H4 (cell line): ENCODE measurements around the gene CXCR6. TPM values are rescaled to one million over a fixed set of nuclear protein-coding genes. Genes with fewer than 3 reads are reported as not detected.

ENCODE experiments used
- DNase-seq: peaks from one replicate; pipeline ENCODE4 v3.0.0-alpha.2; 2015; ENCODE audit warnings: low spot score
- total RNA-seq: library from RNA; depleted of rRNA; stranded (reverse); fragments of >200 nt; shearing (Covaris generic); gene quantifications from 2 replicates; pipeline ENCODE4 v1.2.3, GENCODE V29; 2014

CXCR6 gene
- total RNA-seq, 1 experiment from 2014 or later = not detected

DNA sequence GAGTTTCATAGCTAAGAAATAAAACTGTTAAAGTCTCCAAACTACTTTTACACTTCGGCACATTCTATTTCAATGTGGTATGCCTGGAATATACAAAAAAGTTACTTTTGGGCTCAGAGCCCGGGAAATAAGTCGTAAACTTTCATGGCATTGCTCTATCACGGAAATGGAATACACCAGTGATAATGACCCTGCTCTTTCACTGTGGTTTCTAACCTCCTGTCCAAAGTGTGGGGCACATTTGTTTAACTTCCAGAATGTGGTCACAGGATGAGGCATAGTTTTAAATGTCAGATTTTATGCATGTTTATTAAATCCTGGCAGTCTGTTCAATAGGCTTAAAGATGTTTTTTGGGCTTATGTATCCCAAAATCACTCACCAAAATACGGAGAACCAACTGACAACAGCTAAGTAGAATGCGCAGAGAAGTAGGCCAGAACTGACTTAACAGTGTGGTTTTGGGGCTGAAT is 5.1 kb downstream of the CXCR6 start:
- peak; percentile 49 for DNase-seq

DNA sequence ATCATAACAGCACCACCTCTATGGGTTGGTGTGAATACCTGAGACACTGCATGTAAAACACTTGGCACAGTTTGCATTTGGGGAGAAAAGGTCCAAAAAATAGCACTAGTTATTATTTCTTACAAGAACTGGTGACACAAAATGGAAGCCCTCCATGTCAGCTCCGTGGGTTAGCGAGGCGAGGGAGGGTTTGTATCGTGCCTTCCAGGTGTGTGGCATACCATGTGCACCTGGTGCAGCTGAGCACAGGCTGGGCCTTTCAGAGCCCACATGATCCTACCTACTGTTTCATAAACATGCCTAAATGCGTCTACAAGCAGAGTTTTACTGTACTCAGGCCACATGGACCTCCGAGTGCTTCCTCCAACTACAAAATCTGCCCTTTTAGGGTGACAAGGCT is 5.6 kb downstream of the CXCR6 start:
- no peak for DNase-seq

DNA sequence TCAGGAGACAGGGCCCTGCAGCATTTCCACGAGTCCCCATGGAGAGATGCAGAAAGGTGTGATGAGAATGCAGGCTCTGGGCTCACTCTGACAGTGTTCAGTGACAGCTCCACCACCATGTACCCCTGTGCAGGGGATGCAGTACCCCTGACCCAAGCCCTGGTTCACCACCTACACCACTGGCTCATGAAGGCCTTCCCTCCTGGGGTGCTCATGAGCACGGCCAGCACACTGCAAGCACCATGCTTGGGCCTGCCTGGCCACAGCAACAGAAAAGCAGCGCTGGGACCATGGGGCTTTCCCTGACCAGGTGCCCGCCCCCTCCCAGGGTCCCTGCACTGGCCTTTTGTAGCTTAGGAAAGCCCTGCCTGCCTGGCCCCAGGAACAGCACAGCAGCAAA is 6.2 kb downstream of the CXCR6 start:
- DNase-seq = no peak

DNA sequence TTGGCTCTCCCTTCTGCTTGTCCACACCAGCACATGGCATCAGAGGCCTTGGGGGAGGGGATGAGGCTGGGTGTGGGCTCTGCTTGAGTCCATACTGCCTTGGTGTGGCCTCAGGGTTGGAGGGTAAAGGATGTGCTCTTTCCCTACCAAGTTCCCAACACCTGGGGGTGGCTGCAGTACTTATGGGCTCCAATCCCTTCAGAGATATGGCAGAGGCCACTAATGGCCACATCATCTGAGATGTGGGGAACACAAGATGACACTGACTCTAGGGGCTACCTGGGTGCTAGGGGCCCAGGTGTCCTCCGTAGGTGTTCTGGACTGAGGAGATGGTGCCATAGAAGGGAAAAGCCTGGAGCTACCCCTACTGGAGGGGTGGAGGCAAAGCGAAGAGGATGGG is 6.9 kb downstream of the CXCR6 start:
- DNase-seq = no peak

DNA sequence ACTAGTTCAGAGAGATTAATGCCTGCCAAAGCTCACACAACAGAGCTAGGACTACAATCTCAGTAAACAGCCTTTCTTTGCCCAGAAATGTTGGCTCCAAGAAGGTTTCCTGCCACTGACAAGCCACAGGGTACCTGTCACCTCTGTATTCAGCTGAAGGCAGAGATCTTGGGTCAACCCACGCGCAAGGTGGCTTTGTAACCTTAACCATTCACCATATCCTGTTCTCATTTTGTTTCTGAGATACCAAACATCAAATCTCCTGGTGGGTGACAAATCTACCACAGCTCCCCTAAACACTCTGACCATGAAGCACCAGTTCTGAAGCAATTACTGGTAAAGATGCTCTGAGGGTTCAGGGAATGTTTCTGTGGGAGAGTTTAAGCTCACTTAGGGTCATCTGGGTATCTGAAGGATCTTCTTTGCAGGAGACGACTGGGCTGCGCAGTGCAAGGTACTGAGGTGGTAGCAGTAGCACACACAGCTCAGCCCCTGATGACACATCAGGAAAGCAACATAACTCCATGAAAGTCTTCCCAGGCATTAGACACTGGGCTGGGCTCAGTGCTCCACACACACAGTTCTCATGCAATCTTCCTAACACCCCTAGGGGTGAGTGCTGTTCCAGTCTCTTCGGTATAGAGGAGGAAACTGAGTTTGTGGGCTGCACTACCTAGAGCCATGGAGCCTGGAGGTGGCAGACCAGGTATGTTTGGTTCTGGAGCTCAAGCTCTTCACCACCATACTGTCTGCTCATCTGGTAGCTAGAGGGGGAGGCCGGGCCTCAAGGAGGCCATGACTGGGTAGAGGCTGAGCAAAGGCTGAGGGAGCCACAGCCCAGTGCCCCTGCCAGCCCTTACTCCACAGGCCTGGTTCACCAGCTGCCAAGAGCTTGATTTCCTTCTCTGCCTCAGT is 7.7 kb downstream of the CXCR6 start:
- DNase-seq = no peak

DNA sequence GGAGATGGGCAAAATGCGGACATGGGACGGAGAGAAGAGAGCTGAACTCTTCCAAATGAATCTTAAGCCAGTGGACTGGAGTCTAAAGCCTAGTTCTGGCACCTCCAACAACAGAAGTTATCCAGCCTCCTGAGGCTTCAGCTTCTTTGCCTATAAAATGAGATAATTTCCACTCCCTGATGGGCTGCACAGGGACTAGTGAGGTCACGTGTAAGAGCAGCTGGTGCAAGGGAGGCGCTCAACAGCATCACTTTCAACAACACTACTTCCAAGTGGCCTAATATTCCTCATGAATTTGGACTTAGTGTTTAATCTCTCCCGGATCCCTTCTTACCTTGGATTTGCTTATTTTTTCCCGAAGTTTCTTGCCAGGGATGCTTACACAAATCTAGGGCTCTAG is 8.7 kb downstream of the CXCR6 start:
- DNase-seq = no peak

DNA sequence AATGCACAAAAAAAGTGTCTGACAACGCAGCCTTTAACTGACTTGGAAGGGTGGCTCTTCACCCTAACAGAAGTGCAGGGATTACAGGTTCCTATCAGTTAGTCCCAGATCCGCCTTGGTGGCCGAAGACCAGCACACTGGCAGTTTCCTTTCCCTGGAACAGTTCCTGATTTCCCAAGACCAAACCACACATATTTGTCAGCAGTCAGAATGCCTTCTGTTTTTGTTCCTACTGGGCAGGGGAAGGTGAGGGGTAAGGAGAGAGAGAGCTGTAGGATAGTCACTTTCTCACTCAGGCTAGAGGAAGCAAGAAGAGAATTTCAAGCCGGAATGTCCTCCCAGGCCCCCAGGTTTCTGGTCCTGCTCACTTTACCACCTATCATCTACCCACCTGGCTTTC is 9.2 kb downstream of the CXCR6 start:
- no peak for DNase-seq

DNA sequence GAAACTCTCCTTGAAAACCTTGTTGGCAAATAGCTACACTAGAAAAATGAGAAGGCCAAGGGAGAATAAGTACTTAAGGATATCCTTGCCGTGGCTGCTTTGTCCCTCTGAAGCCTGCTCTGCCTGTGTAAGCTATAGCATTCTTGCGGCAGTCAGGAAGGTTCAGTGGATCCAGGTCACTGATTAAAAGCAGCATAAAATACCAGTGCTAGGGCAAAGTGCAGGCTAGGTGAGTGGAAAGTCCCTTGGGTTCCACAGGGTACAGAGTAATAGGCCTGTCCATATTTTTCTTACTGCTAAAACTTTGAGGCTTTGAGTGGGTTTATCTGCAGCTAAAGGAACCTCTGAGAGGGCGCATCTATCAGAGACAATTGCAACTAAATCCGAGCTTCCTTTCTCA is 10.3 kb downstream of the CXCR6 start:
- DNase-seq = no peak

DNA sequence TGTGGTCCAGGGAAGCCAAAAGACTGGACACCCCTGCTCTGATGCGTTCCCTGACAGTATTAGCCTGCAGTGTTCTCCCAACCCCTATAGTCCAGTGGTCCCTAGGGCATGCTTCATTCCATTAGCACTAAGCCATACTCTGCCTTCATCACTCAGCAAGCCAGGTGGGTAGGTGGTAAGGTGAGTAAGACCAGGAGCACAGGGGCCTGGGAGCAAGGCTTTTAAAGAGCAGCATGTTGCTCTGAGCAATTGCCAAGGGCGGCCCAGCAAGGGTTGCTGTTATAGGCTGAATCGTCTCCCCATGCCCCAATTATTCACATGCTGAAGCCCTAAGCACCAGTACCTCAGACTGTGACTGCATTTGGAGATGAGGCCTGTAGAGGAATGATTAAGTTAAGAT is 11.0 kb downstream of the CXCR6 start:
- DNase-seq = no peak

DNA sequence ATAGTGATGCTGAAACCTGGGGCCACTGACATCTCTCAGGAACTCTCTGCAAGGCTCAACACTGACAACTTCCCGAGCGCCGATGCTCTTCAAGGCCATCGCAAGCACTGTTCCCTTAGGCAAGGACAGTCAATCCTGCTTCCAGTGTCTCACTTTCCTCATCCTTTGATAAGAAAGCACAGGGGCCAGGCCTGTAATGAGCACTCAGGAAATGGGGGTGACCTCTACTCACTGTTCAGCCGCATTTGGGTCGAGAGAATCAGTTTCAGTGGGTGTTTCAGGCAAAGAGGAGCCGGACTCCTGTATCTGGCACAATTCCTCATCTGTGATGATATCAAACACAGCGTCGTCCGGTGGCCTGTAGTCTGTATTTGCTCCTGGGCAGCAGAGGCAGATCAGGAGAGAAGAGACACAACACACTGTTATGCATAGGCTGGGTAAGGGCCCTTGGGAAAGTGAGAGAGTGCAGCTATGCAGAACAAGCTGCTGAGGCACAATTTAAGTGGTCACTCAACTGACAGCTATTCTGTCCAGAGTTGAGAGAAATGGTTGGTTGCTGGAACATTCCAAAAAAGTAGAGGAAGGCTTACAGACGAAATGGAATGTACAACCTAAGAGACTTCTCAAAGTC is 11.9 kb downstream of the CXCR6 start:
- DNase-seq = no peak

DNA sequence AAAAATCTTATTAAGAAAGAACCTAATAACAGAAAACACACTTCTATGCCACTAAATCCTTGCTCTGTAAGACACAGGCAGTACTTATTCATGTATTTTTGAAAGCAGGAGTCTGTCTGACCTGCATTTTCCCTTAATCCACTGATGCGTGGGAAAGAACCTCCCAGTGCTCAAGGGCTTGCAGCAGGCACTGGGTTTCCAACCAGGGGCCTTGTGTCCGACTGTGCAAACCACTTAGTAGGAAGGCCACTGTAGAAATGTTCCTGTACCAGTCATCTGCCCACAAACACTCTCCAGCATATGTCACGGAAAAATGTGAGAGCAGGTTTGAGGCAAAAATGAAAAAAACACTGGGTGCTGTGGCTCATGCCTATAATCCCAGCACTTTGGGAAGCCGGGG is 12.4 kb downstream of the CXCR6 start:
- DNase-seq = no peak

DNA sequence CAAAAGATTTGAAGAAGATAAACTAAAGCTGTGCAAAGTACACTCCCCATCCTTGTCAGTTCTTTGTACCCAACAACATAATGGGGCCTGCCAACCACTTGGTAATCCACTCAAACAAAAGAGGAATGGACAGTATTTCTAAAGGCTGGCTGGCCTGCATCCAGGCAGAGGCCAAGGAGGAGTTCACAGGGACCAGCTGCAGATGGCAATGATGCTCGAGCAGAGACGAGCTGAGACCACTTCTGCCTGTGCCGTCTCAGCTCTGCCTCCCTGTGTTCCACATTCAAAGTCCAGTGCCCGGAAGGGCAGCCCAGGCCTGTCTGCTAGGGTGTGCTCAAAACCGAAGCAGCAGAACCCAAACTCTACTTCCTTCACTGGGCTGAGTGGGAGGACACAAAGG is 14.3 kb downstream of the CXCR6 start:
- no peak for DNase-seq

DNA sequence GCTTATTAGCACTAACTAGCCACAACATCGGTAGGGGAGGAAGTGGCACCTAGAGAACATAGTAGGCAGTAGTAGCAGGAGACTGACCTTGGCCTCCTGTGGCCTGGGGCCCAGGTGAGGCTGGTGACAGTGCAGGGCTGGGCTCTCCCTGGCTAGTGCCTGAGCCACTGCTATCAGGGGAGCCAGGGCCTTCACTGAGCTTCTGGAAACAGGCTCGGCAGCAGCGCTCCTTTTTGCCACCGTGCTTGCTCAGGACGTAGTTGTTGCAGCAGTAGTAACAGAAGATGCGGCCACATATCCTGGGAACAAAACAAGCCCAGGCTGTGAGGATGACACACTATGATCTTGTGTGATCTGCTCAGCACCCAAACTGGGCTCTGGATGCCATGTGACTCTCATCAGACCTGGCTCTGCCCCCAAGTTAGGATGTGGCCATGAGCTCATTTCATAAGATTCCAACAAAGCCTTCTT is 15.1 kb downstream of the CXCR6 start:
- no peak for DNase-seq

DNA sequence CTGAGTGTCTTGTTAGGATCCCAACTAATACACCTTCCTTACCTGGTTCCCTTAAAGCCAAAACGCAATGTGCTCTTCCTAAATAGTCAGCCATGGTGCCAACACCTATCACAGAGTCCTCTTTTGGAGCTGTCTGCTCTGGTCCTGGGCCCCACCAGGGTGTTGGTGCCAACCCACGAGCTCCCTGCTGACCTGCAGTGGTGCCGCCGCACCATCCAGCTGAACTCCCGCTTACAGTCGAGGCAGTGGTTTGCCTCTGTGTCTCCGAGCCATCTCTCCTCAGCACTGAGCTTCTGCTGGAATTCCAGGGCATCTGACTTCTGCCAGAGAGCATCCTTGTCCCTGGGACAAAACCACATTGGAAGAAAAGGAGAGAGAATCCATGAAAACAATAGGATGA is 15.9 kb downstream of the CXCR6 start:
- DNase-seq = no peak

DNA sequence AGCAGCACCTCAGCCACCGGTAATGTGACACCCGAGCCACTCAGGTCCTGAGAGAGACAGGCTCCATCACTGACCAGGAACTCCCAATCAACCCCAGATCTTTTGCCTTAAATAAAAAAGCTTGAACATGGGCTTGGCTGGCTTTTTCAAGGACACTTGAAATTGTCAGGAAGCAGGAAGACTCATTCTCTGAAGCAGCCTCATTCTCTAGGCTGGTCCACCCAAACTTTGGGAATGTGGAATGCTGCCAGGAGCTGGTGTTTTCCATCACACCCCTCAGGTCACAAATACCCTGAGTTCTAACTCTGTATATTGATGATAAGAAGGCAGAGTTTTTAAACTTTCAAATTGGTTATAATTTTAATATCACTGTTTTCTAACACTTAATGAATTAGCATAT is 17.0 kb downstream of the CXCR6 start:
- DNase-seq = no peak

DNA sequence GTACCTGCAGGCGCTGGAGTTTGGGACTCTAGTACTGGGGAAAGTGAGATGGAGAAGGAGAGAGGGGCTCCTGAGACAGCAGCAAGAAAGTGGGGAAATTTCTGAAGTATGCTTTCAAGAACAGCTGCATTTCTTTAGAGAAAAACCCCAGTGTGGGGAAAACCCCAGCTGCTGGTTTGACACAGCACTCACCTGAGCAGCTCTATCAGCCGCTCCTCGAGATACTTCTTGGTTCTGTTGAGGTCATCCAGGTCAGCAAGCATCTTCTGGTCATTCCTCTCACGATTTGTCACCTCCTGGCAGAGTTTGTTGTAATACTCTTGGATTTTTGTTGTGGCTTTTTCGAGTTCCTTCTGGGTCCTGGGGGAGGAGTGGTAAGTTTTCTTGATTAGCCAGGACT is 18.8 kb downstream of the CXCR6 start:
- no peak for DNase-seq

DNA sequence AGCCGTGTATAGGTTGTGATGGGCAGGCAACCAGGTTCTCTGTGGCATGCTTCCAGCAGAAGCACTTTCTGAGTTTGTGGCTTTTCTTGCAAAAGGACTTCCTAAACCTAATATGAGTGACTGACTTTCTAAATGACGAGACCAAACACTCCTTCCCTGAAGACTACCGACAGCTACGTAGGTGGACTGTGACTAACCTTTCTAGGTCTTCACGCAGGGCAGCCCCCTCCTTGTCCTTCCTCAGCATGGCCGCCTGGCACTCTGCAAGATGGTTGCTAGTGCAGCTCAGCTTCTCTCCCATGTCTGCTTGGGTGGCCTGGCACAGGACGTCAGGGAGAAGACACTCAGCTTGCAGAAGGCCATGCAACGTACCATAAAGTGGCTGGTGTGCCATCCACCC is 20.9 kb downstream of the CXCR6 start:
- DNase-seq = no peak

DNA sequence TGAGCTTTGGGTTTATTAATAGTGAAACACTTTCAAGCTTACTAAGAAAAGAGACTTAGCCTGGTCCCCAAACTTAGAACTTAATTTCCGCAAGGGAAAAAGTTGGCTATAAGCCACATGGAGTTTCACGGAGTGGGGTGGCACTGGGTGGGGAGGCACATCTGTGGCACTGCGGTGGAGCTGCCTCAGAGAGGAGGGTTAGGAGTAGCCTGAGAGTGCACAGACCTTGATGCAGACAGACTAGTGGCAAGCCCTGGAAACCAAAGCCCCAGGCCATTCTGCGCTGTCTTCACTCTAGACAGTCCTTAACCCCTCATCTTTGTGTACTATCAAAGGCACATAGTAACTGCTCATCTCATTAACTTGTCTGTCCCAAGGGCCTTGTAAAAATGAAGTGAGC is 22.0 kb downstream of the CXCR6 start:
- no peak for DNase-seq

DNA sequence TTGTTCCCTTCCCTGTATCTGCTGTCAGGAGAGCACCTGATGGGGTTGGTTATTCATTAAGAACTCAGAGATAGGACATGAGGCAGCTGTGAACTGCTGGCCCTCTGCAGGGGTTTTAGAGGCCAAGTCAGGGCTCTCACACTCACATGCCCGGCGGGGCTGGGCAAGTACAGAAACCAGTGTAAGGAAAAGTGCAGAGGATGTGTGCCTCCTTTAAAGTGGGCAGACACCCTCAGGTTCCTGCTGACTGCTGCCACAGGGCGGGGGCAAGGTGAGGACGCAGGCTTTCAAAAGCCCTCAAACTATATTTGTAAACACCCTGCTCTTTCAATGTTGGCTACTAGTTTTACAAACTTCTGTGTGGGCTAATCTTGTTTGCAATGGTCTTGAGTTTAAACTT is 22.4 kb downstream of the CXCR6 start:
- no peak for DNase-seq

DNA sequence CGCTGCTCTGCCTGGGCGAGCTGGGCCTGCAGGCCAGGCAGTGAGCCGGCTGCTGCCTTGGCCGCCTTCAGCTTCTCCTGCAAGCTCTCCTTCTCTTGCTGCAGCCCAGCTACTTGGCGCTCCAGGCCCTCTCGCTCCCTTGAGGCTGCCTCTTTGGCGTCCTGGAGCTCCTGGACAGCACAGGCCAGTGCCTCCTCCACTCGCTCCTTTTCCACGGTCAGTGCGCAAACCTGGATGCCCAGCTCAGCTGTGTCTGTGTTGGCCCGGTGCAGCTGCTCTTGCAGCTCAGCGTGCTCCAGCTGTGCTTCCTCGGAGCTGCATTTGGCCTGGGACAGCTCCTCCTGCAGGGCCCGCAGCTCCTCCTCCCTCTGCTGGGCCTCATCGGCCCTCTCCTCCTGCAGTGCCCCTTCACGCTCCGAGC is 23.1 kb downstream of the CXCR6 start:
- DNase-seq = no peak

DNA sequence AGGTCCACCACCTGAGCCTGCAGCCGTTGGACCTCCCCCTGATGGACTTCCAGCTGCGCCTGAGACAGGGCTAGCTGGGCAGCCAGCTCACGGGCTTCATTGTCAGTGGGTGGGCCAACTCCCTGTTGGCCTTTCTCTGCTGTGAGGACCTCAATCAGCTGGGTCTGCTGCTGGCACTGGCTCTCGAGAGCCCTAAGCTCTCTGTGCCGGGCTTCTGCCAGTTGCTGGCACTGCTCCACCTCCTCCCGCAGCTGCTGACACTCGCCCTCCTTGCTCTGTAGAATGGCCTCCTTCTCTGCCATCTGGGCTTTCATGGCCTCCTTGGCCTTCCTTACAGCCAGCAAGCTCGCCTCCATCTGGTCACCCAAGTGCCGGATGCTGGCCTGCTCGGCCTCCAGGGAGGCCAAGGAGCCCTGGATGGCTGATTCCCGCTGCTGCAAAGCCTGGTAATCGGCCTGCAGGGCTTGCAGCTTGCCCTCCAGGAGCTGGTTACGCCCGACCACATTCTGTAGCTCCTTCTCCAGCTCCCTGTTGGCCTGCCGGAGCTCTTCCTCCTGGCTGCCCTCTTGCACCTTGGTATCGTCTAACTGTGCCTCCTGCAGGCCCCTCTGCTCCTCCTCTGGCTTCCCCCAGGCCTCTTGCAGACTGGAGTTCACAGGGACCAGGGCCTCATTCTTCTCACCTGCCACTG is 23.8 kb downstream of the CXCR6 start:
- no peak for DNase-seq

DNA sequence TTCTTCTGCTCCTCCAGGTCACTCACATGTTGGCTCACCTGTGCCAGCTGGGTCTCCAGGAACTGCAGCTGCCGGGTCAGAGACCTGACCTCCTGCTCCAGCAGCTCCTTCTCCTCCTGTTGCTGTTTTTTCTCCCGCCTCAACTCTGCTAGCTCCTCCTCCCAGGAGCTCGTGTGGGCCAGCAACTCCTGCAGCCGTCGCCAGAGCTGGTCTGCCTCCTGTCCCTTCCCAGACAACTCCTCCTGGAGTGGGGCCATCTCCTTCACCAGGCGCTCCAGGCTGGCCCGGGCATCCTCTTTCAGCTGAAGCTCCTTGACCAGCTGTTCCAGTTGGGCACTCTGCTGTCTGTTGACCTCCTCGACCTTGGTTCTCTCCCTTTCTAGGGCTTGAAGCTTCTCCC is 24.5 kb downstream of the CXCR6 start:
- no peak for DNase-seq

DNA sequence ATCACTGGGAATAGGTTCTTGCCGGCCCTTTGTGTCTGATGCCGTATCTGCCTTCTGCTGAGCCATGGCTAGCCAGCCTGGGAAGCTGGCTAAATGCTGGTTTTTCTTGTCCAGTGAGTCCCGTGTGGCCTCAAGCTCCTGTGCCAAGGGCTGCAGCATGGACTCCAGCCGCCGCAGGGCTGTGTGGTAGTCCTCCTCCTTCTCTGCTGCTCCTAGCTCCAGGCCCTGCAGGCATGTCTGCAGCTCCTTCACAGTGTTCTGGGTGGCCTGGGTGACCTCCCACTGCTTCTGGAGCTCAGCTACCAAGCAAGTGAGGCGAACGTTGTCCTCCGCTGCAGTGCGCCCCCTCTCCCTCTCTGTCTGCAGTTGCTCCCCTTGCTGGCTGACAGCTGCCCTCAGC is 24.9 kb downstream of the CXCR6 start:
- DNase-seq = no peak
